HEK293 (cell line): ENCODE results near the gene CDRT4.

Experiments used
- CTCF ChIA-PET: fragments of 350-600 bp; formaldehyde crosslinking; extraction: SDS; loops from one replicate; lab custom pipeline; 2021; ENCODE audit warnings: antibody characterized with exemption; lab: Yijun Ruan, JAX
- POLR2A ChIA-PET: fragments of 300-600 bp; formaldehyde crosslinking; extraction: SDS; loops from one replicate; lab custom pipeline; 2020; ENCODE audit warnings: antibody characterized with exemption, inconsistent platforms; lab: Yijun Ruan, JAX
- H3K27ac ChIP-seq: fragments of 200-500 bp; sonication (Bioruptor generic); 2 replicates; pipeline ENCODE4 v1.5.1; 2014; ENCODE audit warnings: low read depth, low read length, control low read depth, inconsistent platforms; ENCODE audit errors: extremely low read depth
- H3K36me3 ChIP-seq, 2 experiments: fragments of 200-500 bp in 1 of 2; sonication (Bioruptor generic) in 1 of 2; 1 replicate in 1 of 2; 2 replicates in 1 of 2; pipeline ENCODE4 v1.5.1; 2014 to 2017; ENCODE audit warnings: inconsistent platforms in 2 of 2, low read length in 2 of 2; ENCODE audit not compliant: control insufficient read depth in 2 of 2, insufficient read depth in 1 of 2
- H3K4me1 ChIP-seq: fragments of 200-500 bp; sonication (Bioruptor generic); 2 replicates; pipeline ENCODE4 v1.5.1; 2014; ENCODE audit warnings: mild to moderate bottlenecking, low read length, inconsistent platforms; ENCODE audit not compliant: control insufficient read depth, insufficient read depth
- H3K4me3 ChIP-seq: 2 replicates; pipeline ENCODE4 v1.5.1; 2011; ENCODE audit warnings: low read depth, mild to moderate bottlenecking, control low read depth, low read length, moderate library complexity
- H3K9me3 ChIP-seq: fragments of 200-500 bp; sonication (Bioruptor generic); 2 replicates; pipeline ENCODE4 v1.5.1; 2014; ENCODE audit warnings: low read depth, low read length, inconsistent platforms; ENCODE audit not compliant: control insufficient read depth, insufficient read depth
- CTCF ChIP-seq: fragments of 450-650 bp; formaldehyde crosslinking; IDR thresholded peaks from 2 replicates; pipeline ENCODE4 v1.5.1; 2016; ENCODE audit warnings: missing biosample characterization, missing genetic modification characterization
- IKZF3 ChIP-seq: fragments of 450-650 bp; IDR thresholded peaks from 2 replicates; pipeline ENCODE4 v1.5.0; 2018; ENCODE audit warnings: missing biosample characterization, mild to moderate bottlenecking, missing genetic modification characterization, moderate library complexity
- PRDM1 ChIP-seq: fragments of 450-650 bp; formaldehyde crosslinking; IDR thresholded peaks from 2 replicates; pipeline ENCODE4; 2016; ENCODE audit warnings: missing biosample characterization, missing genetic modification characterization
- SCRT1 ChIP-seq: fragments of 450-650 bp; formaldehyde crosslinking; IDR thresholded peaks from 2 replicates; pipeline ENCODE4 v1.5.1; 2016; ENCODE audit warnings: missing biosample characterization, missing genetic modification characterization, borderline replicate concordance
- ZNF23 ChIP-seq: fragments of 450-650 bp; formaldehyde crosslinking; IDR thresholded peaks from 2 replicates; pipeline ENCODE4 v1.5.1; 2016; ENCODE audit warnings: missing biosample characterization, missing genetic modification characterization, borderline replicate concordance
- ZNF274 ChIP-seq, 2 experiments: fragments of 200-500 bp in 1 of 2; fragments of 450-650 bp in 1 of 2; sonication (Bioruptor generic) in 1 of 2; formaldehyde crosslinking in 1 of 2; IDR thresholded peaks; 2 replicates each; pipeline versions ENCODE4 v1.5.1 to v1.6.1; 2014 to 2016; ENCODE audit warnings: borderline replicate concordance in 1 of 2, inconsistent platforms in 1 of 2, low read length in 1 of 2, missing biosample characterization in 1 of 2, missing genetic modification characterization in 1 of 2
- ZNF341 ChIP-seq: fragments of 450-650 bp; formaldehyde crosslinking; IDR thresholded peaks from 2 replicates; pipeline ENCODE4; 2016; ENCODE audit warnings: low read depth, missing biosample characterization, missing genetic modification characterization
- ZNF354C ChIP-seq: fragments of 450-650 bp; formaldehyde crosslinking; IDR thresholded peaks from 2 replicates; pipeline ENCODE4 v1.5.1; 2016; ENCODE audit warnings: missing biosample characterization, missing genetic modification characterization, low read depth, borderline replicate concordance
- ZNF398 ChIP-seq: fragments of 450-650 bp; formaldehyde crosslinking; IDR thresholded peaks from 2 replicates; pipeline ENCODE4 v1.5.1; 2017; ENCODE audit warnings: missing biosample characterization, missing genetic modification characterization
- ZNF549 ChIP-seq: fragments of 450-650 bp; IDR thresholded peaks from 2 replicates; pipeline ENCODE4 v1.5.1; 2018; ENCODE audit warnings: missing biosample characterization, missing genetic modification characterization, mild to moderate bottlenecking, inconsistent platforms, moderate library complexity
- ZNF596 ChIP-seq: fragments of 450-650 bp; IDR thresholded peaks from 2 replicates; pipeline ENCODE4 v1.5.0; 2018; ENCODE audit warnings: missing biosample characterization, mild to moderate bottlenecking, missing genetic modification characterization, moderate library complexity
- ZNF610 ChIP-seq: fragments of 450-650 bp; formaldehyde crosslinking; IDR thresholded peaks from 2 replicates; pipeline ENCODE4 v1.5.1; 2016; ENCODE audit warnings: missing biosample characterization, missing genetic modification characterization, borderline replicate concordance
- ZNF624 ChIP-seq: fragments of 450-650 bp; formaldehyde crosslinking; IDR thresholded peaks from 2 replicates; pipeline ENCODE4 v1.5.1; 2017; ENCODE audit warnings: missing biosample characterization, missing genetic modification characterization
- ZNF654 ChIP-seq: fragments of 450-650 bp; formaldehyde crosslinking; IDR thresholded peaks from 2 replicates; pipeline ENCODE4 v1.5.1; 2016; ENCODE audit warnings: low read depth, missing biosample characterization, missing genetic modification characterization
- ZNF692 ChIP-seq: fragments of 450-650 bp; formaldehyde crosslinking; IDR thresholded peaks from 2 replicates; pipeline ENCODE4 v1.5.1; 2016; ENCODE audit warnings: missing biosample characterization, missing genetic modification characterization
- ZNF701 ChIP-seq: fragments of 450-650 bp; formaldehyde crosslinking; IDR thresholded peaks from 2 replicates; pipeline ENCODE4 v1.5.1; 2016; ENCODE audit warnings: missing biosample characterization, missing genetic modification characterization
- ZSCAN30 ChIP-seq: fragments of 450-650 bp; IDR thresholded peaks from 2 replicates; pipeline ENCODE4 v1.5.1; 2018; ENCODE audit warnings: missing biosample characterization, mild to moderate bottlenecking, missing genetic modification characterization, moderate library complexity
- ZSCAN4 ChIP-seq: fragments of 450-650 bp; formaldehyde crosslinking; IDR thresholded peaks from 2 replicates; pipeline ENCODE4 v1.5.1; 2017; ENCODE audit warnings: missing biosample characterization, missing genetic modification characterization

CDRT4 gene

GRCh38 chr17:15441315-15441714, 26.1 kb downstream of the CDRT4 start:
- POLR2A ChIA-PET: no interaction called here

GRCh38 chr17:15440347-15440746, 27.1 kb downstream of the CDRT4 start:
- Histone ChIP-seq H3K27ac (no peak overlapping the region), H3K9me3 (no peaks in the 10 kb centered on the region), H3K36me3 (peaks cover 3 to 22% of the 10 kb centered on the region in 2 experiments; a peak in 2 of 3 replicates), H3K4me1 (peaks cover 13% of the 10 kb centered on the region), H3K4me3 (no peak overlapping the region)
- CTCF ChIA-PET: interaction anchor here (0.6 to 6.9 kb wide), 2 partner anchors 21 to 62 kb away, joined by 3 to 43 read pairs; no protein-coding TSS in a partner anchor
- TF ChIP-seq ZNF23 (no peak), ZNF549 (tag by site-specific recombination) (no peak), ZNF654 (tag by site-specific recombination) (no peak), ZNF354C (tag by site-specific recombination) (no peak), ZNF624 (tag by site-specific recombination) (no peak), SCRT1 (tag by site-specific recombination) (no peak), ZNF398 (tag by site-specific recombination) (no peak), ZNF274 (IDR thresholded peaks at IDR 0.05; ENCODE audit: low read length) (no peak), ZNF274 (tag by site-specific recombination; IDR thresholded peaks at IDR 0.05; ENCODE audit: borderline replicate concordance) (no peak), PRDM1 (tag by site-specific recombination) (no peak), ZSCAN4 (tag by site-specific recombination) (no peak), ZNF701 (tag by site-specific recombination) (no peak), ZNF692 (tag by site-specific recombination) (no peak), ZSCAN30 (no peak), ZNF596 (tag by site-specific recombination) (no peak), ZNF341 (tag by site-specific recombination) (no peak)
- POLR2A ChIA-PET: no interaction called here

More at GRCh38 chr17:15441315-15441714, 26.1 kb downstream of the CDRT4 start:
- CTCF ChIA-PET: interaction anchor here (0.7 to 2.0 kb wide), 2 partner anchors 10 to 61 kb away, joined by 4 read pairs; no protein-coding TSS in a partner anchor
- Histone ChIP-seq H3K4me1 (peaks cover 15% of the 10 kb centered on the region), H3K9me3 (no peaks in the 10 kb centered on the region), H3K27ac (no peak overlapping the region), H3K36me3 (peaks cover 3 to 20% of the 10 kb centered on the region in 2 experiments; a peak in 2 of 3 replicates), H3K4me3 (no peak overlapping the region)
- TF ChIP-seq CTCF (no peak), IKZF3 (tag by site-specific recombination) (no peak), ZNF610 (tag by site-specific recombination) (no peak)
